GM18858 (cell line): ENCODE measurements around the gene ZIC4.

Source experiments
- ATAC-seq: cut with Tn5 transposase; IDR thresholded peaks from one replicate; pipeline ENCODE4 v1.9.1; 2021; ENCODE audit not compliant: unreplicated experiment

Gene ZIC4

GRCh38 chr3:147406028-147406931, at the start of gene ZIC4:
Gene ZIC4 (minus strand): TSS chr3:147406543. CDS start chr3:147402797, 3,746 bp downstream.
- ATAC-seq, result no peak

- ATAC-seq, result no peak
These were observed 43.3 kb upstream of the ZIC4 start for GRCh38 chr3:147449669-147450068.

GRCh38 chr3:147447224-147447623, 40.9 kb upstream of the ZIC4 start:
- ATAC-seq, result no peak

GRCh38 chr3:147431751-147432150, 25.4 kb upstream of the ZIC4 start:
- ATAC-seq, result no peak

GRCh38 chr3:147428754-147429153, 22.4 kb upstream of the ZIC4 start:
- no peak for ATAC-seq

- ATAC-seq, result no peak
These were observed 22.0 kb upstream of the ZIC4 start for GRCh38 chr3:147428326-147428725.

- no peak for ATAC-seq
These were observed 21.4 kb upstream of the ZIC4 start for GRCh38 chr3:147427746-147428145.

- ATAC-seq, result no peak
These were observed 20.6 kb upstream of the ZIC4 start for GRCh38 chr3:147426931-147427330.

GRCh38 chr3:147425388-147425850, 19.1 kb upstream of the ZIC4 start:
- ATAC-seq, result no peak

- ATAC-seq, result no peak
These were observed 18.4 kb upstream of the ZIC4 start for GRCh38 chr3:147424581-147425387.

GRCh38 chr3:147423798-147424580, 17.6 kb upstream of the ZIC4 start:
- ATAC-seq, result no peak

GRCh38 chr3:147423537-147423797, 17.1 kb upstream of the ZIC4 start:
- no peak for ATAC-seq

GRCh38 chr3:147422601-147423536, 16.5 kb upstream of the ZIC4 start:
- ATAC-seq, result no peak

- ATAC-seq, result no peak
These were observed 15.9 kb upstream of the ZIC4 start for GRCh38 chr3:147422196-147422595.

GRCh38 chr3:147421184-147421912, 15.0 kb upstream of the ZIC4 start:
- no peak for ATAC-seq

GRCh38 chr3:147420353-147421183, 14.2 kb upstream of the ZIC4 start:
- no peak for ATAC-seq

GRCh38 chr3:147419781-147420224, 13.5 kb upstream of the ZIC4 start:
- no peak for ATAC-seq

GRCh38 chr3:147418808-147419701, 12.7 kb upstream of the ZIC4 start:
- ATAC-seq, result no peak
